HuH-7 (cell line): ENCODE measurements around the gene ZCCHC17.
A peak's percentile ranks its signal among the peaks of the same experiment; 100 is the strongest.

Source experiments
- DNase-seq: peaks from one replicate; pipeline ENCODE4 v3.0.0; 2011; ENCODE audit warnings: low spot score

ZCCHC17 gene

DNA sequence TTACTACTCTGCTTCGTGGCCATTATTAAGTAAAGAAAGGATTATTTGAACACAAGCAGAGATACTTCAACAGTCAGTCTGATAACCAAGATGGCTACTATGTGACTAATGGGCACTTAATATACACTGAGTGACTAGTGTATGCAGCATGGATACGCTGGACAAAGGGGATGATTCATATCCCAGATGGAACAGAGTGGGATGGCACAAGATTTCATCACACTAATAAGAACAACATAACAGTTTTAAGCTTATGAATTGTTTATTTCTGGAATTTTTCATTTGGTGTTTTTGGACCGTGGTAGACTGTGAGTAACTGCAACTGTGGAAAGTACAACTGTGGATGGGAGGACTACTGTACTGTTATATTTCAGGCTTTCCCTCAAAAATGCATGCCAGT is 9.4 kb downstream of the ZCCHC17 start:
- no peak for DNase-seq

DNA sequence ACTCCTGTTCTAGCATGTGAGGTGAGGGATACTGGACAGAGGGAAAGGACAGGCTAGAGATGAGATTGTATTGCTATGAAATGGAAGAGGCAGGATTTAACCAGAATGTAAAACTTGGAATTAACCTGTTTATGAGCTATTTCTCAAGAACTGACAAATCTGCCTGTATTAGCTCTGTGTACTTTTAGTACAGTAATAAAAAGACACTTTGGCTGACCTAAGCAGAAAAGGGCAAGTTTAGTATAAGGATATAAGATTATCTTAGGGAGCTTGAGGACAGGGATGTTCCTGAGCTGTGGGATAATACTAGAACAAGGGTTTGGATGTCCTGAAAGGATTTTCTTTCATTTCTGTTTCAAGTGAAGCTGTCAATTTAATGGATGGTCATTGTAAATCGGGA is 11.2 kb downstream of the ZCCHC17 start:
- DNase-seq = no peak

DNA sequence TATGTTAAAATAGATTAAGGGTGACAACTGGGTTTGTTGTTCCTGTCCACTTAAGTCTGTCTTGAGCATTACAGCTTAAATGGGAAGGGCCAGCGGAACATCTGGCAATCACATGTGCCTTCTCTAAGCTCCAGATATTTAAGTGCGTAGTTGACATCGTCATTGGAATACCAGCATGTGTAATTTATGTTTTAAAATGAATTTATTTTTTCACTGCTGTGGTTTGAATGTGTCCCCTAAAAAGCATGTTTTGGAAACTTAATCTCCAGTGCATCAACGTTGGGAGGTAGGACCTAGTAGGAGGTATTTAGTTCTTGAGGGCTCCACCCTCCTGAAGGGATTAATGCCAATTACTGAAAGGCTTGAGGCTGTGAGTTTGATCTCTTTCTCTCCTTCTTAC is 13.4 kb downstream of the ZCCHC17 start:
- no peak for DNase-seq

DNA sequence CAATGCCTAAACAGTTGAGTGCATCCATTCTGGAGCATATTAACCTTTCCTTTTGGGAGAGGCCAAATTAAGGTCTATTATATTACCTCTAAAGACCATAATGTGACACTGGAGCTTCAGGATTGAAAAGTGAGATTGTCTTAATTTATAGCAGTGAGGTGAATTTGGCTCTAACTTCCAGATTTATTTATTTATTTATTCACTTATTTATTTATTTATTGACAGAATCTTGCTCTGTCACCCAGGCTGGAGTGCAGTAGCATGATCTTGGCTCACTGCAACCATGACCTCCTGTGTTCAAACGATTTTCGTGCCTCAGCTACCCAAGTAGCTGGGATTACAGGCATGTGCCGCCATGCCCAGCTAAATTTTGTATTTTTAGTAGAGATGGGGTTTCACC is 19.1 kb downstream of the ZCCHC17 start:
- no peak for DNase-seq

DNA sequence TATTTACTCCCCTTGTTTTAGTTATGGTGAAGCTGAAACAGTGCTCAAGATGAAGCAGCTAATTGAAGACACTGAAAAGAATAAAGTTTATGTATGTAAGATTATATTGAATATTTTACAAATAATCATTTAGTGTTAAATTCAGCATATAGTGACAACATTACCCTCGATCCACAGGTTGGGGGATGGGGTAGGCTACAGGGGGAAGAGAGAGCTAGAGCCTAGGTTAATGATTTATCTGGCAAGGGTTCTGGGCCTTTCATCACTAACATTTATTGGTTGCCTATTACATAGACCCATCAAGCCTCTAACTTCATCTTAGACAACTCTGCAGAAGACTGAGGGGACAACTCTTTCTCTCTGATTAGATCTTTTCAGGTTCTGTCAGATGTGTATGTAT is 21.3 kb downstream of the ZCCHC17 start:
- peak; percentile 55 for DNase-seq

DNA sequence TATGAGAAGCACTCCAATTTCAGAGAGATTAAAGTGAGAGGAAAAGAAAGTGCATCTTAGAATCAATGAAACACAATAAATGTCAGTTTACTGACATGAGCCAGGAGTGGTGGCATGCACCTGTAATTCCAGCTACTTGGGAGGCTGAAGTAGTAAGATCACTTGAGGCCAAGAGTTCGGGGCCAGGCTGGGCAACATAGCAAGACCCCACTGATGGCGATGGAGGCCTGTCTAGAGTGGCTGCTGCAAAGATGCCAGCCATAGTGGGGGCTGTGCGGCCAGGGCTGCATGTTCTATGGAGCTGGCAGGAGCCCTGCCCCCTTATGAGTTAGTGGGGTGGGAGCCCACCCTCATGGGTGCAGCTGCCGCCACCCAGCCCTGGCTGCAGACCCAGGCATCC is 27.3 kb downstream of the ZCCHC17 start:
- no peak for DNase-seq

DNA sequence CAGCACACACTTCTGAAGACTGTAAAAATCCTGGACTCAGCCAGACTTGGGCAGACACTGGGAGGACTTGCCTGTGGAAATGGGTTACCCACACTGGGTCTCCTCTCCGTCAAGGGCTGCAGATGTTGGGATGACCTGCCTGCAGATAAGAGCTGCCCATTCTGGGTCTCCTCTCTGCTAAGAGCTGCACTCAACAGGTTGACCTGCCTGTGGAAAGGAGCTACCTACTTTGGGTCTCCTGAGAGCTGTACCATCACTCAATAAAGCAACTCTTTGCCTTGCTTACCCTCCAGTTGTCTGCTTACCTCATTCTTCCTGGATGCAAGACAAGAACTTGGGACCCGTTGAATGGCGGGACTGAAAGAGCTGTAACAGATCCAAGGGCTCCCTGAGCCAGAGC is 28.2 kb downstream of the ZCCHC17 start:
- DNase-seq = no peak

DNA sequence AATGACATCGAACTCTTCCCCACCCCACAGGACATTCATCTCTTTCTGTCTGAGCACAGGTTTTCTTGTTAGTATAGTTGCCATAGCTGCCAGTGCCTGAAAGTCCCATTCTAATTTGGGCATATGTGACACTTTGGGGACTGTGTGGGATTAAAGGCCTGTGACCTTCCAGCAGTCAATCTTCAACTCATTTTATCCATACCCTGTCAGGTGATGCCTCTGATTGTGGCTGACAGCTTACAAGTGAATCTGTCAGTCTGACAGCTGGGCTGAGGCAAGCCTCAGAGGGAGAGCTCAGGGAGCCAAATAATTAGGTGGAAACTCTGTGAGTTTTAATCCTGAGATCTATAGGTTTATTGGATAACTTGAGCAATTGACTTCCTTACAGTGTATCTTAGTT is 29.6 kb downstream of the ZCCHC17 start:
- DNase-seq = no peak

DNA sequence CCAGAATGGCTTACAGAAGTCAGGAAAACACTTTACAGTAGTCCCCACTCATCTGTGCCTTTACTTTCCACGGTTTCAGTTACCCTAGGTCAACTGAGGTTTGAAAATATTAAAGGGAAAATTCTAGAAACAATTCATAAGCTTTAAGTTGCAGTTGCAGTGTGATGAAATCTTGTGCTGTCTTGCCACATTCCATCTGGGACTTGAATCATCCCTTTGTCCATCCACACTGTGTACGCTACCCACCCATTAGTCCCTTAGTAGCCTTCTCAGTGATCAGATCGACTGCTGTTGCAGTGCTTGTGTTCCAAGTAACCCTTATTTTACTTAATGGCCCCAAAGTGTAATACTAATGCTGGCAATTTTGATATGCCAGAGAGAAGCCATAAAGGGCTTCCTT is 30.5 kb downstream of the ZCCHC17 start:
- no peak for DNase-seq

DNA sequence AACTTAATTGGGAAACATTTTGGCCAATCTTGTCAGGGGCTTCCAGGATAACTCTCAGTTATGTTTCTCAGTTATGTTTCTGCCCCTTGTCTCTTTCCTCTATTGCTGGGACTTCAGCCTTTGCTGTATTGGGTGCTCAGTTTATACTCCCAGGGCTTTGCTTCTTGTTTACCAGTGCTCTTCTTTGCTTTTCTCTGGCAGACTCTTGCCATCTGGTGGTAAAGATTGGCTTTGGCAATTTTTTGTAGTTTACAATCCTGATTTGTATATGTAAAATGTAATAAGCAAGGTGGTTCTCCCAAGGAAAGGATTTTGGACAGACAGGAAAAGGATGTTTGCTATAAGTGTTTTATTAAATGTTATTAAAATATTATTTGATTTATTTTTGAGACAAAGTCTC is 38.2 kb downstream of the ZCCHC17 start:
- DNase-seq = peak; percentile 47

DNA sequence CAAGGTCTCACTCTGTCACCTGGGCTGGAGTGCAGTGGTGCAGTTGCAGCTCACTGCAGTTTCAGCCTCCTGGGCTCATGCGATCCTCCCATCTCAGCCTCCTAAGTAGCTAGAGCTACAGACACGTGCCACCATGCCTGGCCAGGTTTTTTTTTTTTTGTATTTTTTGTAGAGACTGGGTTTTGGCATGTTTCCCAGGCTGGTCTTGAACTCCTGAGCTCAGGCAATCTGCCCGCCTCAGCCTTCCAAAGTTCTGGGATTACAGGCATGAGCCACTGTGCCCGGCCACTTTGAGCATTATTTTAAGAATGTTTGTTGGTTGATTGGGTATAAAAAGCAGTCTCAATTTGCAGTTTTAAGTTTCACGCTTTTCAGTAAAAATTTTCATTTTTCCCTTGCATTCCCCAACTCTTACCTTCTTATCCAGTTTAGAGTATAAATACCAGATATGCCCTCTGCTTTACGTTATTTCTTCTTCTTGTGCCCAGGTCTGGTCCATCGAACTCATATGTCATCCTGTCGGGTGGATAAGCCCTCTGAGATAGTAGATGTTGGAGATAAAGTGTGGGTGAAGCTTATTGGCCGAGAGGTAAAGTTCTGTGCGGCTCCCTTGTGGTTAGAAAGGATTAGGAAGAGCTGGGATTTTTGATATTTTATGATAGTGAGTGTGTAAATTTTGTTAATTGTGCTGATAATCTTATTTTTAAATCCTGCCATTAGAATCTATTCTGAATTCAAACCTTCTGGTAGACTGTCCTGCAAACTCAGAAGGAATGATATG is 40.0 kb downstream of the ZCCHC17 start:
- DNase-seq = no peak

DNA sequence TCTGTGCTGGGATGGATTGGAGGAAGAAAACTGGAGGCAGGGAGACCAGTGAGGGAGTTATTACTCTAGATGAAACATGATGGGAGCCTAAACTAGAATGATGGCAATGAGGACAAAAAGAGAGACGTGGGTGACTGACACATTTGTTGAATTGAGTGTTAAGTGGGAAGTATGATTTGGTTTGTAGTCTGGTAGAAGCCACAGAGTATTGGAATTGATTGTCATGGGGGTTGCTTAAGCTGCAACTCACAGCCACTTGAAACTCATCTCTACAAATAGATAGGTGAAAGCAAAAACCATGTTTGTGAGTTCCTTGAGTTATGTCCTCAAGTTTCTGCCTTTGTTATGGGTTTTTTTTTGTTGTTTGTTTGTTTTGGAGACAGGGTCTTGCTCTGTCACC is 47.7 kb downstream of the ZCCHC17 start:
- no peak for DNase-seq

DNA sequence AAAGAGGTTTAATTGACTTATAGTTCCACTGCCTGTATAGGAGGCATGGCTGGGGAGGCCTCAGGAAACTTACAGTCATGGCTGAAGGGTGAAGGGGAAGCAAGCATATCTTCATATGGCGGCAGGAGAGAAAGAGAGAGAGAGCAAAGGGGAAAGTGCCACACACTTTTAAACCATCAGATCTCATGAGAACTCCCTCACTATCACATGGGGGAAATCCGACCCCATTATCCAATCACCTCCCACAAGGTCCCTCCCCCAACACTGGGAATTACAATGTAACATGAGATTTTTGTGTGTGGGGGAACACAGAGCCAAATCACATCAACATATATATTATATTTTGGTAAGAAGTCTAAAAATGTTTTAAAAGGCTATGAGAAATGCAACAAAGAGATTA is 48.8 kb downstream of the ZCCHC17 start:
- no peak for DNase-seq

DNA sequence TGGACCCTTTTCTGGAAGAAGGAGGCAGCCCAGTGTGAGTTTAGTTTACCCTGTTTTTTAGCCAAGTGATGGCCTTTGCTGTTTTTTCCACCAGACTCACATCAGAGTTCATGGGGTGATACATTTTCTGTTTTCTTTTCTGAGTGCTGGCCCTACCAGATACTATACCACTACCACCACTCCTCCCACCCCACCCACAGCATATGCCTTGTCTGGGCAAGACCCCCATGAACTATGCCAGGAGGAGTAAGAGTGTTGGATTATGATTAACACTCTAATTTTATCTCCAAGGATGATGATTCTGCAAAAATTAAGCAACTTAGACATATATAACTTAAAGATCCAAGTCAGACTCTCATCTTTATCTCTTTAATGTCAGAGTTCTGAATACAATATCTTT is 50.0 kb downstream of the ZCCHC17 start:
- no peak for DNase-seq

DNA sequence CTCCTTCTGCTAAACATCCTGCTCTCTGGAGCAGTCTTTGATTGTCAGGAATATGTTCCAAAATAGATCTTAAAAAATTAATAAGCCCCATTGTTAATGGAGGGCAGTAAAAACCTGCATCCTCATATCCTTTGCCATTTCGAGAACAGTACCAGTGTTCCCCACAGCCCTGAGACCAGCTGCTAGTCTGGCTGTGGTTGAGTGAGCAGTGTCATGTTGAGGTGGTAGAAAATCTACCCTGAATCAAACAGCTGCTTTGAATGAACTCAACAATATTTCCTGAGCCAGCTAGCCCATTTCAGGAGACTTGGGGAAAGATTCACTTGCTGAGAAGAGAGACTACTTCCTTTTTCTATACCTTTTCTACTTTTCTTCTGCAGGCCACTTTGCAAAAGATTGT is 51.6 kb downstream of the ZCCHC17 start:
- DNase-seq = no peak

DNA sequence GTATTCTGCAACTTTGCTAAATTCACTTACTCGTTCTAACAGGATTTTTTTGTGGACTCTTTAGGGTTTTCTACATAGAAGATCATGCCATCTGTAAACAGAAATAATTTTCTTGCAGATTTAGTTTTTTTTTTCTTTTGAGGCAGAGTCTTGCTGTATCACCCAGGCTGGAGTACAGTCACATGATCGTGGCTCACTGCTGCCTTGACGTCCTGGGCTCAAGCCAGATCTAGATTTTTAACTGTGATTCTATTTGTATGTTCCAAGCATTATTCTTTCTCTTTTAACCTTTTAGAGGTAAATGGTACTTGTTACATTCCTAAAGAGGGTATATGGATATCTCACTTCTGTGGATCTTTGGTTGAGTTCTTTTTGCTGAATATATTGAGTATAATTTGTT is 57.5 kb downstream of the ZCCHC17 start:
- no peak for DNase-seq

DNA sequence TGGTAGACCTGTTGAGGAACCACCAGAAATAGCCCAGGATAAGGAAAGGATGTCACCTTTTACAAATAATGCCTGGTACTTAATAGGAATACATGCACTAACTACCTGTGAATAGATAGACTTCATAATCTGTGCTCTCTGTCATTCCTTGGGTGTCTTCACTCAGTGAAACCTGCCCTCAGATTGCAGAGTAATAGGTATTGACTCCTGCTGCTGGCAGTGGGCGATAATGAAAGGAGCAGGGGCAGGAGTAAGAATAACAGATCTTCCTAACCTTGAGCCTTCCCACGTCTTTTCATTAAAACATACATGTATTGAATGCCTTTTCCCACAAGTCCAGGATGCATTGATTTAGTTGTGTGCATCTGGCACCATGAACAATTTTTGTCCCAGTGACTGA is 59.6 kb downstream of the ZCCHC17 start:
- DNase-seq = no peak

DNA sequence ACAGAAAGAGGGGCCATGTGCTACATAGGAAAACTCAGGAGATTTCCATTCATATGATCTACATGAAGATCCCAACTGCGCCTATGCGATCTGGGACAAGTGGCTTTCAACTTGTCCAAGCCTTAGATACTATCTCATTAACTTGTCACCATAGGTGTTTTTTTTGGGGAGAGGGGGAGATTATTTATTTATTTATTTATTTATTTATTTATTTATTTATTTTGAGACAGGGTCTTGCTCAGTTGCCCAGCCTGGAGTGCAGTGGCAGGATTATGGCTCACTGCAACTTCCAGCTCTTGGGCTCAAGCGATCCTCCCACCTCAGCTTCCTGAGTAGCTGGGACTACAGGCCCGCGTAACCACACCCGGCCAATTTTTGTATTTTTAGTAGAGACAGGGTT is 64.8 kb downstream of the ZCCHC17 start:
- no peak for DNase-seq

DNA sequence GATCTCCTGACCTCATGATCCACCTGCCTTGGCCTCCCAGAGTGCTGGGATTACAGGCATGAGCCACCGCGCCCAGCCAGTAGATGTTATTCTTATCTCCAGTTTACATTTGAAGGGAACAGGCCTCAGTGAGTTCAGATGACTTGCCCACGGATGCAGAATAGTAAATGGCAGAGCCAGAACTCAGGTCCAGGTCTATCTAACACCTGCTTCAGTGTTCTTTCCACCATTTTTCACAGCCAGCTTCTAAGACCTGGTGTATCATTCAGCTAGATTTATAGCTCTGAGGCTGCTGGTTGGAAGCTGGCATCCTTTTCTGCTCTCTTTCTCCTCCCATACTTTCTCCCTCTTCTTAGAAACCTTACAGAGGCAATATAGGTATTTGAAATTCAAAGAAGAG is 65.2 kb downstream of the ZCCHC17 start:
- no peak for DNase-seq

DNA sequence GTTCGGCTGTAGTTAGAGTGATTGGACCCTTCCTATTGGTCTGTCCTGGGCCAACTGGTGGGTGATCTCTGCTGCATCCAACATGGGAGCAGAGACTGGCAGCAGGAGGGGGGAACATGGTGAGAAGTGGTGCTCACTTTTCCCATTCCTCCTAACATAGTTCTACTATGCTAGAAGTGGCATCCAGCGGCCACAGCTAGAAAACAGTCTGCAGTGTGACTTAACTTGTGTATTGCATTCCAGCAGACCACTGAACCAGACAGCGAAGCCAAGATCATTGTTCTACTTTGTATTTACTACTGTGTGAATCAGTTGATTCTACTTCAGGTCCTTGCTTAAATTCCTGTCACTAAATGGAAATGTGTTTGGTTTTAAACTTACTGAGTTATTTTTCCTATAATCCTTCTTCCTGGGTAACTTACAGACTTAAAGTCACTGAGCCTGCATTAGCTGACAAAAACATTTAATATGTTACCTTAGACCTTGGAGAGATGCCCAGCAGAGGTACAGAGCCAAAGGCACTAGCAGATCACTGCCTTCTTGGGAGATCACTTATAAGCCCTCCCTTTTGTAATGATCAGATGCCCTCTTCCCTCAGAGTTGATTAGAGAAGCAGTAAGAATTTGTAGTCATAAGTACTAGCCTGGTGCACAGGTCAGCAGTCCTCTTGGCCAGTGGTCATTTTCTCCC is 67.9 kb downstream of the ZCCHC17 start:
- no peak for DNase-seq

DNA sequence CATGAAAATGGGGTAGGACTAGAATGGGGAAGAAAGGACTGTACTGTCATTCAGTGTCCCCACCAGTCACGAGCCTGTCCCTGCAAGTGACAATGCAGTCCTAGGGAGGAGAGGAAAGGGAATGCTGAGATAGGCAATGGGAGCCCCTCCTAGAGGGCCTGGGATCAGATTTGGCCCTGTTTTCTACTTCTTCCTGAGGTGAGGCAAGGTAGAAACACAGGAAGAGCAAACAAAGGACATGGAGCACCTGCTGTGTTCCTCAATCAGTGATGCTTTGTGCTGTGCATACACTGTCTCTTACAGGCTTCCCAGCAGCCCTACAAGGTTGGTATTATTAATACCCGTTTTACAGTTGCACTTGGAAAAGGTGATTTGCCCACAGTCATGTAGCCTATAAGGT is 70.0 kb downstream of the ZCCHC17 start:
- no peak for DNase-seq

DNA sequence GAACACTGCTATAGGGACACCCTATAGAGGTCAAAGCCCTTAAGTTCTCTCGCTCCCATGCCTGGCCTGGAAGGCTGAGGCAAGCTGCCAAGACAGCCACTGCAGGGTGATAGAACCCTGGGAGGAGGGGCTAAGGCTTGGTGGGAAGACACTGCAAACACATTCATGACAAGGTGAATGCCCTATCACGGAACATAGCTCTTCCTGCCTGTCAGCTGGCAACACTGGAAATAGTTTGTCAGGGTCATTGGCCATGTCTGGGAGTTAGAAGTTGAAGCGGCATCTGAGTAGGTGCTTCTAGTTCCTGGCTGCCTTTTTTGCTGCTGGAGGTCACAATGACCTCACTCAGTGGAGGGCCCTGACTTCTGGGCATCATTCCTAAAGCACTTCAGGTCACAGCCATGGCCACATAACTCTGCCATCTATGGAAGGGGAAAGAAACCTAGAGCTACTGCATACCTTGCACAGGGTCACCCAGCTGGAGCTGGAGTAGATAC is 71.8 kb downstream of the ZCCHC17 start:
- DNase-seq = no peak

DNA sequence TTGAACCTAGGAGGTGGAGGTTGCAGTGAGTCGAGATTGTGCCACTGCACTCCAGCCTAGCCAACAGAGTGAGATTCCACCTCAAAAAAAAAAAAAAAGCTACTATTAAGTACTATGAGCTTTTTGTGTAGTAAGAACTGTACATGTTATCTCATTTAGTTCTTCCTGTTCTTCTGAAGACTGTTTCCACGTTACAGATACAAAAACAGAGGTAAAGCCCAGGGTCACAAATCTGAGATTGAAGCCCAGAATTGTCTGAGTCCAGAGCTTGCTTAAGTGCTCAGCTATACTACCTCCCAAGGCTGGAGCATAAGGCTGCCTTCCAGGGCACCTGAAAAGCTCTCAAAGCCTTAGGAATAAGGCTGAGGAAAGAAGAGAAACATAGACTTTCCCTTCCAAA is 73.2 kb downstream of the ZCCHC17 start:
- DNase-seq = no peak

DNA sequence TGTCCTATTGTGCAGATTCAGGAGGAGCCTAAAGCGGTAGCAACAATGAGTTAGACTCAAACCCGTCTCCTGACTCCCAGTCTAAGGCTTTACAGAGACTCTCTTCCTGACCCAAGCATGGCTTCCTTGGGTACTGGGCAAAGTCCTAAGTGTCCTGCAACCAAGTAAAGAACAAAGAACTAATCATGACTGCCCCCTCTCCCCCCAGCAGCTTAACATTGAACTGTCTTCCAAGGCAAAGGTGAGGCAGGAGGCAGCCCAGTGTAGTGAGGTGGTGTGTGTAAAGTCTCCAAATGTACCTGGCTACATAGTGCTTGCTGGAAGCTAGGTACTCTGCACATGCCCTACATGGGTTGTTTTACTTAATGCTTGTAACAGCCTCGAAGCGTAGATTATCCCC is 73.7 kb downstream of the ZCCHC17 start:
- no peak for DNase-seq
